GM18951 (cell line): ENCODE results near the gene MBD3L4.
"Not testable (repeated sequence)": the region's sequence is repeated elsewhere in the genome, so short reads cannot be mapped to it uniquely, and the experiment has no call there.

Source experiments
- POLR2A ChIP-seq: IDR thresholded peaks from 4 replicates; pipeline ENCODE4 v1.6.1; 2011; ENCODE audit warnings: mild to moderate bottlenecking; ENCODE audit not compliant: insufficient read length, insufficient read depth; ENCODE audit errors: extremely low read depth
- in situ Hi-C: fragments of 300-500 bp; cut with MboI; formaldehyde crosslinking; loops from one replicate; pipeline ENCODE4 v1.12.0; 2022; ENCODE audit warnings: low sequenced_read_pairs, mixed read lengths, inconsistent platforms; ENCODE audit not compliant: unreplicated experiment

MBD3L4 gene

GRCh38 chr19:7063339-7063738 lies 23.4 kb upstream of the MBD3L4 start:
- in situ Hi-C loops: no loop called here
- no peak for TF ChIP-seq POLR2A

- in situ Hi-C loops: not testable (repeated sequence)
Observed at GRCh38 chr19:7059977-7060376, 20.0 kb upstream of the MBD3L4 start.

- in situ Hi-C loops: not testable (repeated sequence)
Observed at GRCh38 chr19:7058576-7058975, 18.6 kb upstream of the MBD3L4 start, which contains the start of gene MBD3L3. Gene MBD3L3, minus strand, starts transcription at chr19:7058676. Its CDS starts 71 bp downstream, at chr19:7058605.

GRCh38 chr19:7056371-7056770 lies 16.4 kb upstream of the MBD3L4 start:
- in situ Hi-C loops: not testable (repeated sequence)

GRCh38 chr19:7055679-7056078 lies 15.7 kb upstream of the MBD3L4 start:
- in situ Hi-C loops: not testable (repeated sequence)

GRCh38 chr19:7054635-7055368 lies 14.8 kb upstream of the MBD3L4 start:
- in situ Hi-C loops: not testable (repeated sequence)

- in situ Hi-C loops: not testable (repeated sequence)
Observed at GRCh38 chr19:7052896-7053295, 12.9 kb upstream of the MBD3L4 start.

GRCh38 chr19:7051421-7051820 lies 11.4 kb upstream of the MBD3L4 start:
- in situ Hi-C loops: not testable (repeated sequence)

GRCh38 chr19:7049021-7049420 lies 9.0 kb upstream of the MBD3L4 start, which contains the start of gene MBD3L2:
Gene MBD3L2, plus strand, starts transcription at chr19:7049321. Its CDS starts 53 bp downstream, at chr19:7049374.
- in situ Hi-C loops: not testable (repeated sequence)

- in situ Hi-C loops: not testable (repeated sequence)
Observed at GRCh38 chr19:7041563-7041962, 1.6 kb upstream of the MBD3L4 start.

- in situ Hi-C loops: not testable (repeated sequence)
Observed at GRCh38 chr19:7030278-7030677, 9.7 kb downstream of the MBD3L4 start, which contains the start of gene MBD3L5. Gene MBD3L5, plus strand, starts transcription at chr19:7030578. Its CDS starts 34 bp downstream, at chr19:7030612.

- in situ Hi-C loops: not testable (repeated sequence)
Observed at GRCh38 chr19:7028790-7029189, 11.2 kb downstream of the MBD3L4 start.

GRCh38 chr19:7021331-7021730 lies 18.6 kb downstream of the MBD3L4 start, which contains the start of gene MBD3L2B:
Gene MBD3L2B, minus strand, starts transcription at chr19:7021431. Its CDS starts 34 bp downstream, at chr19:7021397.
- in situ Hi-C loops: not testable (repeated sequence)

GRCh38 chr19:7018828-7019227 lies 21.2 kb downstream of the MBD3L4 start:
- TF ChIP-seq POLR2A: no peak
- in situ Hi-C loops: no loop called here

GRCh38 chr19:7013678-7014077 lies 26.3 kb downstream of the MBD3L4 start:
- no peak for TF ChIP-seq POLR2A
- in situ Hi-C loops: no loop called here
